NOMO-1 (cell line): ENCODE results near the gene CTXN2.

Experiments used
- DNase-seq, 2 experiments: peaks; one replicate each; lab custom pipeline; 2025; ENCODE audit not compliant: unreplicated experiment in 2 of 2; lab: John Stamatoyannopoulos, UW

CTXN2 gene

GRCh38 chr15:48191574-48192225 lies at the start of gene CTXN2:
Gene CTXN2, plus strand, starts transcription at chr15:48191665. Its CDS starts 9,636 bp downstream, at chr15:48201301.
- no peak for DNase-seq

- DNase-seq, result no peak
Measured at GRCh38 chr15:48143856-48144255, 47.6 kb upstream of the CTXN2 start.

GRCh38 chr15:48144889-48145288 lies 46.6 kb upstream of the CTXN2 start:
- no peak for DNase-seq

GRCh38 chr15:48145923-48146322 lies 45.5 kb upstream of the CTXN2 start:
- DNase-seq, result no peak

GRCh38 chr15:48147358-48147757 lies 44.1 kb upstream of the CTXN2 start:
- DNase-seq, result no peak

- no peak for DNase-seq
Measured at GRCh38 chr15:48149858-48150257, 41.6 kb upstream of the CTXN2 start.

GRCh38 chr15:48153526-48153925 lies 37.9 kb upstream of the CTXN2 start:
- DNase-seq, result no peak

GRCh38 chr15:48168616-48169015 lies 22.8 kb upstream of the CTXN2 start:
- no peak for DNase-seq

- DNase-seq, result no peak
Measured at GRCh38 chr15:48170981-48171380, 20.5 kb upstream of the CTXN2 start.

- no peak for DNase-seq
Measured at GRCh38 chr15:48175126-48175525, 16.3 kb upstream of the CTXN2 start.

GRCh38 chr15:48176112-48176511 lies 15.4 kb upstream of the CTXN2 start:
- no peak for DNase-seq

GRCh38 chr15:48176957-48177356 lies 14.5 kb upstream of the CTXN2 start:
- no peak for DNase-seq

GRCh38 chr15:48177383-48177765 lies 14.1 kb upstream of the CTXN2 start:
- DNase-seq, result no peak

GRCh38 chr15:48177766-48178647 lies 13.5 kb upstream of the CTXN2 start, which contains the start of gene MYEF2:
Gene MYEF2, minus strand, starts transcription at chr15:48178295. Its CDS starts 58 bp downstream, at chr15:48178237.
- DNase-seq, result no peak

GRCh38 chr15:48178648-48178931 lies 12.9 kb upstream of the CTXN2 start:
- no peak for DNase-seq

- DNase-seq, result no peak
Measured at GRCh38 chr15:48182749-48183148, 8.7 kb upstream of the CTXN2 start.

GRCh38 chr15:48185529-48185928 lies 5.9 kb upstream of the CTXN2 start:
- DNase-seq, result no peak

- no peak for DNase-seq
Measured at GRCh38 chr15:48186271-48186670, 5.2 kb upstream of the CTXN2 start.

- peak in 1 of 2 experiments; percentile 13 for DNase-seq
Measured at GRCh38 chr15:48190932-48191573, 412 bp upstream of the CTXN2 start.

- no peak for DNase-seq
Measured at GRCh38 chr15:48202068-48202467, 10.6 kb downstream of the CTXN2 start.

- DNase-seq, result no peak
Measured at GRCh38 chr15:48205981-48206380, 14.5 kb downstream of the CTXN2 start, which contains the start of gene SLC12A1. Gene SLC12A1, plus strand, starts transcription at chr15:48206302. Its CDS starts 1,418 bp downstream, at chr15:48207720.

- DNase-seq, result no peak
Measured at GRCh38 chr15:48221261-48221660, 29.8 kb downstream of the CTXN2 start.
